Measurements from ENCODE around the gene SAMD14. TPM values are rescaled to one million over a fixed set of nuclear protein-coding genes. Genes with fewer than 3 reads are reported as not detected.

SAMD14 gene
- total and polyA plus RNA-seq, 3 donors from 2014 or later = 3.2 to 5.2 (median 3.3) TPM

DNA sequence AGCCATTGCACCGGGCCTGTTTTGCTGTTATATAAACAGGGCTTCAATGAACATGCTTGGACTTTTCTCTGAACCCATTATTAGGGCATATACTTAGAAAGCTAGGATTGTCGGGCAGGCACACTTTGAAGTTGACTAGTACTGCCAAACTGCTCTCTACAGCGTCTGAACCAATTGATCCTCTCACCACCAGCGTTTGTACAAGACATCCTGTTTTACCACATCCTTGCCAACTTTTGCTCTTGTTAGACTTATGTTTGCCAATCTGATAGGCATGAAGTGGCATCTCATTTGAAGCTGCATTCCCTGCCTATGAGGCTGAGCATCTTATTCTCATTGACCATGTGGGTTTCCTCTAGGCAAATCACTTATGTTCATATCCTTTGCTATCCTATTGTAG is 27.9 kb upstream of the SAMD14 start:
- Histone ChIP-seq H3K4me1 (peaks cover 30% of the 10 kb centered on the region), H3K4me3 (no peak overlapping the region), H3K27ac (no peak overlapping the region), H3K27me3 (no peaks in the 10 kb centered on the region), H3K36me3 (ENCODE audit: low read depth, missing control alignments) (no peaks in the 10 kb centered on the region), H3K9me3 (no peaks in the 10 kb centered on the region)
- intact Hi-C loops (cut with DNase I; ENCODE audit: low total_unique reads) = no loop called here
- 75 to 78% methylated on average over 4 of the region's 4 CpGs for WGBS, 2 donors
- TF ChIP-seq, protein P1, sequence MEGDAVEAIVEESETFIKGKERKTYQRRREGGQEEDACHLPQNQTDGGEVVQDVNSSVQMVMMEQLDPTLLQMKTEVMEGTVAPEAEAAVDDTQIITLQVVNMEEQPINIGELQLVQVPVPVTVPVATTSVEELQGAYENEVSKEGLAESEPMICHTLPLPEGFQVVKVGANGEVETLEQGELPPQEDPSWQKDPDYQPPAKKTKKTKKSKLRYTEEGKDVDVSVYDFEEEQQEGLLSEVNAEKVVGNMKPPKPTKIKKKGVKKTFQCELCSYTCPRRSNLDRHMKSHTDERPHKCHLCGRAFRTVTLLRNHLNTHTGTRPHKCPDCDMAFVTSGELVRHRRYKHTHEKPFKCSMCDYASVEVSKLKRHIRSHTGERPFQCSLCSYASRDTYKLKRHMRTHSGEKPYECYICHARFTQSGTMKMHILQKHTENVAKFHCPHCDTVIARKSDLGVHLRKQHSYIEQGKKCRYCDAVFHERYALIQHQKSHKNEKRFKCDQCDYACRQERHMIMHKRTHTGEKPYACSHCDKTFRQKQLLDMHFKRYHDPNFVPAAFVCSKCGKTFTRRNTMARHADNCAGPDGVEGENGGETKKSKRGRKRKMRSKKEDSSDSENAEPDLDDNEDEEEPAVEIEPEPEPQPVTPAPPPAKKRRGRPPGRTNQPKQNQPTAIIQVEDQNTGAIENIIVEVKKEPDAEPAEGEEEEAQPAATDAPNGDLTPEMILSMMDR (IDR thresholded peaks at IDR 0.05) = no peak
- TF ChIP-seq POLR2A (IDR thresholded peaks at IDR 0.05) = no peak
- DNase-seq = no peak

DNA sequence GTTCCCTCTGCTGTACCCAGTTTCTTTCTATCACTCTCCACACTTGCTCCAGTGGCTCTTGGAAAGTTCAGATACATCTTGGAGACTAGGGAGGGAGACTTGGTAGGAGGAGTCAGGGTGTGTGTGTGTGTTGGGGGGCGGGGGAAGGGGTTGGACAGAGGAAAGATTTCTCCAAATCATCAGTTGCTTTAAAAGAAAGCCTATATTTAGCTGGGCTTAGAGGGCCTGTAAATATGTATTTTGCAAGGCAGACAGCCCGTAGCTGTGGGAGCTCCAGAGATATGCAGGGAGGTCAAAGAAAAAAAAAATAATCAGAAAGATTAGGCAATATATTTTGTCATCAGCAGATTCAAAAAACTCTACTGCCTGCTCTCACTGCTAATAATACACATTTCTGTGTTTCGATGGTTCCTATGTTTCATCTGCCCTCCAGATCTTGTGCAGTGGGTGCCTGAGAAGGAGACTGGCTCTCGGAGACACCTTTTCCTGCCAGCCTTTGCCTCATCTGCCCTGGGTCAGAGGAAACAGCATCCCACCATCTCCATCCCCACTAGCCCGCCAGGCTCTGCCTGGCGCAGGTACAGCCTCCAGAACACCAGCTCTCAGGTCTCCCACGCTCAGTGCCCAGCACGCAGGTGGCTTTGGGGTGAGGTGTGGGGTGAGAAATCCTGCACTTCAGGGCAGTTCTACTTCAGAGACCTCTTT is 25.3 kb upstream of the SAMD14 start:
- H3K36me3 ChIP-seq (ENCODE audit: low read depth, missing control alignments) = no peaks in the 10 kb centered on the region
- no peaks in the 10 kb centered on the region for H3K27me3 ChIP-seq
- H3K4me1 ChIP-seq = peaks cover 45% of the 10 kb centered on the region
- DNase-seq = peak; percentile 60
- 52 to 61% methylated on average over 8 of the region's 8 CpGs for WGBS, 2 donors
- TF ChIP-seq, protein P1 (IDR thresholded peaks at IDR 0.05) = no peak
- TF ChIP-seq POLR2A (IDR thresholded peaks at IDR 0.05) = no peak
- no peak overlapping the region for H3K4me3 ChIP-seq
- no peaks in the 10 kb centered on the region for H3K9me3 ChIP-seq
- H3K27ac ChIP-seq = peak overlapping the region; percentile 81 to 84
- intact Hi-C loops (cut with DNase I; ENCODE audit: low total_unique reads) = no loop called here

DNA sequence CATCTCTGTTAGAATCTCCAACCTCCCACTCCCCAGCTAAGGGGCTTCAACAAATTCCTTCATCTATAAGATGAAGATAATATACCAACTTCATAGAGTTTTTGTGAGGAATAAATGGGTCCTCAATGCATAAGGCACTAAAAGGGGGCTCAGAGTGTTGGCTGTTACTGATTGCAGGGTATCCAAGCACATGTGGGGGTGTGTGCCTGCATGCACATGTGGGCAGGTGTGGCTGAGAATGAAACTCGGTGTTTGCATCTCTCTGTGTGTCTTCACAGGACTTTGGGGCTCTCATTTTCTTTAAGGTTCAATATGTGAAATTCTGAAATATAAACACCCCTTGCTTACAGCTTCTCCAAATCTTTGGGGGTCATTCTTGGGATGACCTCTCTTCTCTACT is 24.6 kb upstream of the SAMD14 start:
- no peak overlapping the region for H3K4me3 ChIP-seq
- TF ChIP-seq POLR2A (IDR thresholded peaks at IDR 0.05) = no peak
- TF ChIP-seq, protein P1 (IDR thresholded peaks at IDR 0.05) = no peak
- WGBS, 2 donors = 17 to 21% methylated on average over 1 of the region's 1 CpG
- H3K4me1 ChIP-seq = peaks cover 45% of the 10 kb centered on the region
- intact Hi-C loops (cut with DNase I; ENCODE audit: low total_unique reads) = no loop called here
- H3K9me3 ChIP-seq = no peaks in the 10 kb centered on the region
- no peaks in the 10 kb centered on the region for H3K27me3 ChIP-seq
- DNase-seq = no peak
- no peaks in the 10 kb centered on the region for H3K36me3 ChIP-seq (ENCODE audit: low read depth, missing control alignments)
- peak overlapping the region; percentile 81 to 84 for H3K27ac ChIP-seq

DNA sequence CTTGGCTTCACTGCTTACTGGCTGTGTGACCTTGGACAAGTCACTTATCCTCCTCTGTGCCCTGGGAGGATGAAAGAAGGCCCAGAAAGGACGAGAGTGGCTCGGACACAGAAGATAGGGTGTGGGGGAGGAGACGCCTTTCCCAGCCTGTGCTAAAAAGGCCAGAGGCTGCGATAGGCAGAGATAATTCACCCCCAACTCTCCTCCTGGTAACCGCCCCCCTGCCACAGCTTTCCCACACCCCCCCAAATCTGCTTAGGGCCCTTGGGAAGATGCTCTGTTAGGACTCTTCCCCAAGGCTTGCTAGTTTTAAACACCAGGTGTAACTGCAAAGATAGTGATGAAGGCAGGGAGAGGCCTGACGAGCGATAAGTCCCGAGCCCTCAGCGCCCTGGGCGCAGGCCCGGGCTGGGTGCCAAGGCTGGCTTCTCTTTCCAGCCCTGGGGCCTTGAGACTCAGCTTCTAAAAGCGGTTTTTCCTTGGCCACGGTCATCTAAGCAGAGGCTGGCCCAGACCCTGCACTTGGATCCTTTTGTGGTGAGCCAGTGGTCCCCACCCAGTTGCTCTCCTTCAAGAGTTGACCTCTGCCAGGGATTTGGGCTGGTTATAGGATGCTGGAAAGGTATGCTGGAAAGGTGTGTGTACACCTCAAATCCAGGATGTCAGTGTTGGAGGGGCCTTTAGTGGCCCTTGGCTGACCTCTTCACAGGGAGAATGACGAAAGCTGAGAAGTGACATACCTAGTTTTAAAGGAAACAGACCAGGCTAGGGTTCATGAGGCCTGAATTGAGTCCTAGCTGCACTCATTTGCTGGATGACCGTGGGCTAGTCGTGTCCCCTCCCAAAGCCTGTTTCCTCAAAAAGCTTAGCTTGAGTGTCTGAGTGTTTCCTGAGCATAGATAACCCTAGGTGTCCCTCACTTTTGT is 24.0 kb upstream of the SAMD14 start:
- H3K27ac ChIP-seq = peak overlapping the region; percentile 81 to 84
- peaks cover 45% of the 10 kb centered on the region for H3K4me1 ChIP-seq
- H3K27me3 ChIP-seq = no peaks in the 10 kb centered on the region
- TF ChIP-seq, protein P1 (IDR thresholded peaks at IDR 0.05) = no peak
- TF ChIP-seq POLR2A (IDR thresholded peaks at IDR 0.05) = no peak
- no peaks in the 10 kb centered on the region for H3K36me3 ChIP-seq (ENCODE audit: low read depth, missing control alignments)
- no peaks in the 10 kb centered on the region for H3K9me3 ChIP-seq
- 30 to 34% methylated on average over 15 to 16 of the region's 16 CpGs for WGBS, 2 donors
- peak; percentile 84 for DNase-seq
- H3K4me3 ChIP-seq = no peak overlapping the region
- intact Hi-C loops (cut with DNase I; ENCODE audit: low total_unique reads) = no loop called here
